HG02763 (cell line): ENCODE data around the gene CEBPZOS.

Experiments
- ATAC-seq: cut with Tn5 transposase; IDR thresholded peaks from one replicate; pipeline ENCODE4 v1.9.1; 2021; ENCODE audit warnings: mild to moderate bottlenecking, moderate library complexity; ENCODE audit not compliant: unreplicated experiment

The CEBPZOS gene

GRCh38 chr2:37231241-37232130 lies 35.2 kb downstream of the CEBPZOS start, which contains the start of the genes CEBPZ and NDUFAF7:
Gene CEBPZ (minus strand): TSS chr2:37231596. CDS start chr2:37231567, 29 bp downstream.
Gene NDUFAF7 (plus strand): TSS chr2:37231658. CDS start chr2:37231706, 48 bp downstream.
- ATAC-seq, result peak; percentile 93

GRCh38 chr2:37232131-37232933 lies 36.0 kb downstream of the CEBPZOS start:
- ATAC-seq, result peak; percentile 8

GRCh38 chr2:37243435-37243834 lies 47.1 kb downstream of the CEBPZOS start:
- ATAC-seq, result no peak

- ATAC-seq, result peak; percentile 58
Measured at GRCh38 chr2:37244017-37244416, 47.7 kb downstream of the CEBPZOS start.

GRCh38 chr2:37244755-37245154 lies 48.5 kb downstream of the CEBPZOS start:
- no peak for ATAC-seq

- no peak for ATAC-seq
Measured at GRCh38 chr2:37246205-37246604, 49.9 kb downstream of the CEBPZOS start.

GRCh38 chr2:37250869-37251740 lies 54.8 kb downstream of the CEBPZOS start:
- ATAC-seq, result no peak
